CD14-positive monocyte (primary cell): ENCODE data around the gene BCL10. TPM values are rescaled to one million over a fixed set of nuclear protein-coding genes. Genes with fewer than 3 reads are reported as not detected.

ENCODE experiments used
- DNase-seq, 3 donors: peaks; one replicate each; pipeline ENCODE4 v3.0.0-alpha.2; 2011 to 2022
- H2AFZ ChIP-seq: 2 replicates; pipeline ENCODE4 v1.6.0; 2012; ENCODE audit warnings: mild to moderate bottlenecking, low read depth, low read length, inconsistent platforms; ENCODE audit not compliant: insufficient read depth, poor library complexity, severe bottlenecking
- H3K27ac ChIP-seq, 2 donors: 1 replicate in 1 of 2; 2 replicates in 1 of 2; pipeline ENCODE4 v1.5.1; 2012 to 2013; ENCODE audit warnings: low read length in 2 of 2, control low read depth in 1 of 2, inconsistent platforms in 1 of 2, low read depth in 1 of 2, mild to moderate bottlenecking in 1 of 2
- H3K27me3 ChIP-seq, 2 donors: one replicate each; pipeline versions ENCODE4 v1.6.0 to v1.6.1; 2011 to 2013; ENCODE audit warnings: low read length in 2 of 2; ENCODE audit not compliant: control insufficient read depth in 2 of 2, insufficient read depth in 2 of 2
- H3K36me3 ChIP-seq, 2 donors: replicated peaks in 1 of 2; 1 replicate in 1 of 2; 2 replicates in 1 of 2; pipeline versions ENCODE4 v1.5.1 to v1.6.1; 2012 to 2013; ENCODE audit warnings: low read length in 2 of 2, control low read depth in 1 of 2, inconsistent platforms in 1 of 2, mild to moderate bottlenecking in 1 of 2; ENCODE audit not compliant: insufficient read depth in 2 of 2, control insufficient read depth in 1 of 2
- H3K4me1 ChIP-seq, 2 donors: 1 replicate in 1 of 2; 2 replicates in 1 of 2; pipeline versions ENCODE4 v1.5.1 to v1.6.1; 2012 to 2013; ENCODE audit warnings: low read length in 2 of 2, control low read depth in 1 of 2, inconsistent platforms in 1 of 2, mild to moderate bottlenecking in 1 of 2, moderate library complexity in 1 of 2; ENCODE audit not compliant: insufficient read depth in 2 of 2, control insufficient read depth in 1 of 2
- H3K4me2 ChIP-seq: replicated peaks from 2 replicates; pipeline ENCODE3; 2012; ENCODE audit warnings: low read length, moderate library complexity, mild to moderate bottlenecking; ENCODE audit not compliant: poor library complexity, severe bottlenecking; ENCODE audit errors: extremely low read depth
- H3K4me3 ChIP-seq, 3 experiments: fragments of 200-600 bp in 1 of 3; sonication (generic) in 1 of 3; replicated peaks in 1 of 3; 1 replicate in 2 of 3; 2 replicates in 1 of 3; pipeline ENCODE4 v1.5.1; 2011 to 2013; ENCODE audit warnings: low read length in 3 of 3, mild to moderate bottlenecking in 3 of 3, control low read depth in 2 of 3, low read depth in 2 of 3, inconsistent platforms in 1 of 3, moderate library complexity in 1 of 3
- H3K79me2 ChIP-seq: 2 replicates; pipeline ENCODE4 v1.6.0; 2012; ENCODE audit warnings: mild to moderate bottlenecking, control low read depth, inconsistent platforms, low read length, moderate library complexity; ENCODE audit not compliant: insufficient read depth
- H3K9ac ChIP-seq: 2 replicates; pipeline ENCODE4 v1.6.0; 2017; ENCODE audit warnings: low read length, mild to moderate bottlenecking; ENCODE audit not compliant: insufficient read depth, poor library complexity, severe bottlenecking
- H3K9me3 ChIP-seq, 2 donors: replicated peaks in 1 of 2; 1 replicate in 1 of 2; 2 replicates in 1 of 2; pipeline versions ENCODE4 v1.5.1 to v1.6.1; 2012 to 2013; ENCODE audit warnings: low read length in 2 of 2, control low read depth in 1 of 2; ENCODE audit not compliant: control insufficient read depth in 1 of 2, insufficient read depth in 1 of 2
- H4K20me1 ChIP-seq: 2 replicates; pipeline ENCODE4 v1.6.0; 2012; ENCODE audit warnings: mild to moderate bottlenecking, low read length, control low read depth, moderate library complexity; ENCODE audit not compliant: insufficient read depth
- H3K27ac Mint-ChIP-seq, 7 donors: one replicate each; pipeline ENCODE4 v1.8.0; 2020; ENCODE audit warnings: mild to moderate bottlenecking in 7 of 7, mixed read lengths in 7 of 7, moderate library complexity in 6 of 7, inconsistent platforms in 2 of 7
- H3K27me3 Mint-ChIP-seq, 3 donors: one replicate each; pipeline ENCODE4 v1.8.0; 2021 to 2022; ENCODE audit warnings: low read depth in 3 of 3, mild to moderate bottlenecking in 3 of 3, mixed read lengths in 3 of 3, moderate library complexity in 3 of 3, inconsistent platforms in 1 of 3
- H3K36me3 Mint-ChIP-seq, 2 donors: one replicate each; pipeline ENCODE4 v1.8.0; 2020; ENCODE audit warnings: mixed read lengths in 2 of 2, inconsistent platforms in 1 of 2, mild to moderate bottlenecking in 1 of 2
- H3K4me1 Mint-ChIP-seq: one replicate; pipeline ENCODE4 v1.8.0; 2020; ENCODE audit warnings: mild to moderate bottlenecking, mixed read lengths
- H3K4me3 Mint-ChIP-seq, 2 donors: one replicate each; pipeline ENCODE4 v1.8.0; 2020; ENCODE audit warnings: mild to moderate bottlenecking in 2 of 2, mixed read lengths in 2 of 2, moderate library complexity in 1 of 2
- H3K9me3 Mint-ChIP-seq, 7 donors: one replicate each; pipeline ENCODE4 v1.8.0; 2020 to 2022; ENCODE audit warnings: mixed read lengths in 7 of 7, mild to moderate bottlenecking in 6 of 7, moderate library complexity in 6 of 7, inconsistent platforms in 2 of 7
- CTCF ChIP-seq: fragments of 200-600 bp; IDR thresholded peaks from one replicate; pipeline ENCODE4 v1.8.0; 2022; ENCODE audit warnings: antibody characterized with exemption, mild to moderate bottlenecking
- WGBS: methylation state at CpG from one replicate; pipeline ENCODE4 v1.1.5; 2013; ENCODE audit warnings: missing lambda C conversion rate; ENCODE audit not compliant: insufficient coverage; 5-methylcytosine and 5-hydroxymethylcytosine counted together
- intact Hi-C, 2 donors: fragments of 100-400 bp; cut with micrococcal nuclease; formaldehyde crosslinking; loops; one replicate each; pipeline versions ENCODE4 v1.15.0 to v1.15.1; 2023
- polyA plus RNA-seq, 3 donors: library from polyadenylated mRNA; depleted of rRNA in 1 of 3; unstranded in 2 of 3; stranded (reverse) in 1 of 3; fragments of 300-500 nt in 2 of 3; fragments of >200 nt in 1 of 3; fragmentation: Illumina TruSeq in 2 of 3; gene quantifications; 1 replicate in 2 of 3; 2 replicates in 1 of 3; pipeline ENCODE4 v1.2.3, GENCODE V29; 2012 to 2021

Gene BCL10
- polyA plus RNA-seq, 3 donors, result 22.7 to 27.9 (median 26.9) TPM

- Mint-ChIP-seq H3K4me3 (no peak overlapping the region), H3K9me3 (peaks cover 0 to 4% (median 0%) of the 10 kb centered on the region in 7 donors), H3K4me1 (no peaks in the 10 kb centered on the region), H3K27ac (no peak overlapping the region), H3K36me3 (no peaks in the 10 kb centered on the region), H3K27me3 (peaks cover 0 to 4% (median 1%) of the 10 kb centered on the region in 3 donors)
- H3K9ac ChIP-seq, result no peak overlapping the region
- H3K27me3 ChIP-seq, result no peaks in the 10 kb centered on the region
- no peak overlapping the region for H3K4me3 ChIP-seq
- DNase-seq, result no peak
- H3K27ac ChIP-seq, result no peak overlapping the region
- no peak overlapping the region for H2AFZ ChIP-seq
- H3K79me2 ChIP-seq, result no peaks in the 10 kb centered on the region
- WGBS, result 71% methylated on average over 2 of the region's 3 CpGs
- intact Hi-C loops, result no loop called here
- no peaks in the 10 kb centered on the region for H3K36me3 ChIP-seq
- TF ChIP-seq CTCF, result no peak
- H3K4me1 ChIP-seq, result no peaks in the 10 kb centered on the region
- no peaks in the 10 kb centered on the region for H3K9me3 ChIP-seq
- H4K20me1 ChIP-seq, result no peaks in the 10 kb centered on the region
- H3K4me2 ChIP-seq, result no peak overlapping the region
These were observed 18.6 kb upstream of the BCL10 start for GRCh38 chr1:85295006-85295431.

- no peaks in the 10 kb centered on the region for H3K79me2 ChIP-seq
- no peak overlapping the region for H3K4me3 Mint-ChIP-seq
- DNase-seq, result no peak
- no peaks in the 10 kb centered on the region for H3K27me3 ChIP-seq
- H3K27ac ChIP-seq, result no peak overlapping the region
- no peak overlapping the region for H3K4me2 ChIP-seq
- H3K9me3 Mint-ChIP-seq, result peaks cover 0 to 4% (median 0%) of the 10 kb centered on the region in 7 donors
- WGBS, result 100% methylated on average over 2 of the region's 2 CpGs
- H3K9ac ChIP-seq, result peak overlapping the region; percentile 1
- no peak overlapping the region for H3K4me3 ChIP-seq
- no peak overlapping the region for H3K27ac Mint-ChIP-seq
- no peaks in the 10 kb centered on the region for H3K9me3 ChIP-seq
- peaks cover 0 to 3% (median 2%) of the 10 kb centered on the region in 3 donors for H3K27me3 Mint-ChIP-seq
- no peak overlapping the region for H2AFZ ChIP-seq
- H3K4me1 ChIP-seq, result no peaks in the 10 kb centered on the region
- TF ChIP-seq CTCF, result no peak
- H3K4me1 Mint-ChIP-seq, result no peaks in the 10 kb centered on the region
- H3K36me3 Mint-ChIP-seq, result no peaks in the 10 kb centered on the region
- intact Hi-C loops, result no loop called here
- H3K36me3 ChIP-seq, result no peaks in the 10 kb centered on the region
- H4K20me1 ChIP-seq, result no peaks in the 10 kb centered on the region
These were observed 14.4 kb upstream of the BCL10 start for GRCh38 chr1:85290826-85291225.
